Keratinocyte (primary cell): Measurements from ENCODE around the gene CDH1. TPM values are rescaled to one million over a fixed set of nuclear protein-coding genes. Genes with fewer than 3 reads are reported as not detected.

ENCODE experiments used
- DNase-seq: peaks from one replicate; pipeline ENCODE4 v3.0.0-alpha.2; 2011; ENCODE audit warnings: low read depth, missing footprints, low spot score
- FAIRE-seq: peaks from 2 replicates; lab custom pipeline; 2011; peaks lifted over from hg19 to GRCh38; lab: Jason Lieb, UNC
- H2AFZ ChIP-seq: 2 replicates; pipeline ENCODE4 v1.6.0; 2012; ENCODE audit warnings: low read length, control low read depth, inconsistent platforms; ENCODE audit not compliant: control insufficient read depth
- H3K27ac ChIP-seq: 2 replicates; pipeline ENCODE4 v1.5.1; 2011; ENCODE audit warnings: low read length; ENCODE audit not compliant: control insufficient read depth, insufficient read depth
- H3K27me3 ChIP-seq: 3 replicates; pipeline ENCODE4 v1.6.0; 2011; ENCODE audit warnings: low read length; ENCODE audit not compliant: control insufficient read depth, insufficient read depth; ENCODE audit errors: extremely low read depth
- H3K36me3 ChIP-seq, 2 experiments: 2 replicates in 1 of 2; 3 replicates in 1 of 2; pipeline ENCODE4 v1.5.1; 2011; ENCODE audit warnings: low read length in 2 of 2, mild to moderate bottlenecking in 1 of 2; ENCODE audit not compliant: control insufficient read depth in 2 of 2, insufficient read depth in 2 of 2; ENCODE audit errors: extremely low read depth in 1 of 2
- H3K4me1 ChIP-seq: 3 replicates; pipeline ENCODE4 v1.5.1; 2011; ENCODE audit warnings: low read length; ENCODE audit not compliant: control insufficient read depth, insufficient read depth; ENCODE audit errors: extremely low read depth
- H3K4me2 ChIP-seq: 3 replicates; pipeline ENCODE4 v1.6.0; 2011; ENCODE audit warnings: low read depth, low read length; ENCODE audit not compliant: control insufficient read depth, insufficient read depth; ENCODE audit errors: extremely low read depth
- H3K4me3 ChIP-seq, 3 experiments: fragments of 200-600 bp in 1 of 3; sonication (generic) in 1 of 3; 2 replicates in 2 of 3; 3 replicates in 1 of 3; pipeline ENCODE4 v1.5.1; 2011 to 2016; ENCODE audit warnings: low read length in 3 of 3, mild to moderate bottlenecking in 3 of 3, control low read depth in 2 of 3, inconsistent platforms in 1 of 3, low read depth in 1 of 3, mixed read lengths in 1 of 3, mixed run types in 1 of 3, moderate library complexity in 1 of 3; ENCODE audit not compliant: control insufficient read depth in 2 of 3, insufficient read depth in 2 of 3; ENCODE audit errors: extremely low read depth in 1 of 3
- H3K79me2 ChIP-seq: 2 replicates; pipeline ENCODE4 v1.6.0; 2012; ENCODE audit warnings: low read length; ENCODE audit not compliant: control insufficient read depth, insufficient read depth
- H3K9ac ChIP-seq: 3 replicates; pipeline ENCODE4 v1.6.0; 2011; ENCODE audit warnings: low read length; ENCODE audit not compliant: control insufficient read depth, insufficient read depth; ENCODE audit errors: extremely low read depth
- H3K9me1 ChIP-seq: 3 replicates; pipeline ENCODE4 v1.6.0; 2011; ENCODE audit warnings: low read length; ENCODE audit not compliant: control insufficient read depth, insufficient read depth; ENCODE audit errors: extremely low read depth
- H3K9me3 ChIP-seq: 2 replicates; pipeline ENCODE4 v1.5.1; 2012; ENCODE audit warnings: low read depth, low read length; ENCODE audit not compliant: control insufficient read depth
- H4K20me1 ChIP-seq: 3 replicates; pipeline ENCODE4 v1.6.0; 2011; ENCODE audit warnings: low read length; ENCODE audit not compliant: control insufficient read depth, insufficient read depth; ENCODE audit errors: extremely low read depth
- CTCF ChIP-seq, 3 experiments: IDR thresholded peaks in 1 of 3; conservative IDR thresholded peaks in 1 of 3; optimal IDR thresholded peaks in 1 of 3; 2 replicates in 2 of 3; 3 replicates in 1 of 3; pipeline versions ENCODE3 to v1.5.1; 2011; ENCODE audit warnings: low read length in 3 of 3, mild to moderate bottlenecking in 3 of 3, moderate library complexity in 2 of 3, control low read depth in 1 of 3, inconsistent platforms in 1 of 3; ENCODE audit not compliant: insufficient read depth in 2 of 3; ENCODE audit errors: extremely low read depth in 1 of 3
- EZH2 ChIP-seq: IDR thresholded peaks from one replicate; pipeline ENCODE4 v1.6.1; 2012; ENCODE audit warnings: inconsistent platforms, mild to moderate bottlenecking, low read length, moderate library complexity
- dilution Hi-C: fragments of 300-500 bp; cut with MboI; formaldehyde crosslinking; loops from one replicate; pipeline ENCODE4 v1.7.0; 2020; ENCODE audit warnings: low sequenced_read_pairs; ENCODE audit not compliant: extremely low pct_ligation_motif_present
- polyA plus RNA-seq, 5 experiments: library from polyadenylated mRNA; depleted of rRNA in 3 of 5; stranded (reverse) in 3 of 5; stranded (forward) in 1 of 5; unstranded in 1 of 5; fragments of >200 nt; gene quantifications; 1 replicate in 1 of 5; 2 replicates in 3 of 5; 3 replicates in 1 of 5; pipeline versions ENCODE4 v1.2.1 to v1.2.3, GENCODE V29; 2011 to 2012; ENCODE audit warnings: missing spikeins in 2 of 5, low read depth in 1 of 5, low replicate concordance in 1 of 5

CDH1 gene
- polyA plus RNA-seq, 1 donor (not counting 4 experiments of a cell fraction or from before 2014, with no cell fraction given), result 247 TPM

GRCh38 chr16:68851601-68852000 lies 114.5 kb downstream of the CDH1 start:
- no peak overlapping the region for H3K27ac ChIP-seq
- dilution Hi-C loops, result no loop called here
- H2AFZ ChIP-seq, result no peak overlapping the region
- H3K9ac ChIP-seq, result no peak overlapping the region
- no peaks in the 10 kb centered on the region for H3K9me1 ChIP-seq
- H3K4me2 ChIP-seq, result no peak overlapping the region
- H4K20me1 ChIP-seq, result no peaks in the 10 kb centered on the region
- H3K79me2 ChIP-seq, result peaks cover 16% of the 10 kb centered on the region
- no peak for FAIRE-seq
- no peaks in the 10 kb centered on the region for H3K27me3 ChIP-seq
- no peak for DNase-seq
- H3K4me3 ChIP-seq, result no peak overlapping the region
- TF ChIP-seq EZH2 (no peak), CTCF (optimal IDR thresholded peaks at IDR 0.05 in 1 of 3, IDR thresholded peaks at IDR 0.05 in 1 of 3, conservative IDR thresholded peaks at IDR 0.05 in 1 of 3; ENCODE audit: extremely low read depth in 1 of 3, insufficient read depth in 2 of 3, low read length in 3 of 3) (no peak)
- H3K9me3 ChIP-seq, result no peaks in the 10 kb centered on the region
- no peaks in the 10 kb centered on the region for H3K36me3 ChIP-seq
- no peaks in the 10 kb centered on the region for H3K4me1 ChIP-seq

- no peaks in the 10 kb centered on the region for H3K9me3 ChIP-seq
- H3K36me3 ChIP-seq, result peaks cover 0 to 11% of the 10 kb centered on the region in 2 experiments
- H3K9me1 ChIP-seq, result no peaks in the 10 kb centered on the region
- H3K79me2 ChIP-seq, result peaks cover 9% of the 10 kb centered on the region
- no peak overlapping the region for H3K9ac ChIP-seq
- dilution Hi-C loops, result no loop called here
- TF ChIP-seq EZH2, result no peak
- TF ChIP-seq CTCF (optimal IDR thresholded peaks at IDR 0.05 in 1 of 3, IDR thresholded peaks at IDR 0.05 in 1 of 3, conservative IDR thresholded peaks at IDR 0.05 in 1 of 3; ENCODE audit: extremely low read depth in 1 of 3, insufficient read depth in 2 of 3, low read length in 3 of 3), result no peak
- no peaks in the 10 kb centered on the region for H4K20me1 ChIP-seq
- H3K4me3 ChIP-seq, result no peak overlapping the region
- H3K4me1 ChIP-seq, result no peaks in the 10 kb centered on the region
- no peak for DNase-seq
- no peaks in the 10 kb centered on the region for H3K27me3 ChIP-seq
- no peak overlapping the region for H3K27ac ChIP-seq
- no peak overlapping the region for H3K4me2 ChIP-seq
- no peak overlapping the region for H2AFZ ChIP-seq
- no peak for FAIRE-seq
These were observed 120.4 kb downstream of the CDH1 start for GRCh38 chr16:68857479-68857878.
